Heart right ventricle (tissue), 16 donors: ENCODE results near the gene ABL1. TPM values are rescaled to one million over a fixed set of nuclear protein-coding genes. Genes with fewer than 3 reads are reported as not detected.

Experiments
- ATAC-seq, 8 donors: fragments of 200-7000 bp; cut with Tn5 transposase; one replicate each; pipeline ENCODE4 v1.9.1; 2020; ENCODE audit warnings: mild to moderate bottlenecking in 8 of 8, moderate library complexity in 8 of 8, moderate number of reproducible peaks in 1 of 8
- DNase-seq, 2 donors: peaks; one replicate each; pipeline ENCODE4 v3.0.0-alpha.2; 2020
- H3K27ac ChIP-seq, 10 donors: fragments of 200-600 bp; sonication (generic) in 2 of 10; one replicate each; pipeline versions ENCODE4 v1.5.0 to v1.8.0; 2020 to 2022; ENCODE audit warnings: mild to moderate bottlenecking in 3 of 10
- H3K27me3 ChIP-seq, 7 donors: fragments of 200-600 bp; one replicate each; pipeline ENCODE4 v1.8.0; 2021 to 2022; ENCODE audit warnings: mild to moderate bottlenecking in 2 of 7
- H3K36me3 ChIP-seq, 9 donors: fragments of 200-600 bp; sonication (generic) in 1 of 9; one replicate each; pipeline versions ENCODE4 v1.5.0 to v1.8.0; 2020 to 2022; ENCODE audit warnings: mild to moderate bottlenecking in 2 of 9
- H3K4me1 ChIP-seq, 9 donors: fragments of 200-600 bp; sonication (generic) in 1 of 9; one replicate each; pipeline versions ENCODE4 v1.5.0 to v1.8.0; 2020 to 2022; ENCODE audit warnings: mild to moderate bottlenecking in 4 of 9
- H3K4me3 ChIP-seq, 10 donors: fragments of 200-600 bp; sonication (generic) in 2 of 10; one replicate each; pipeline versions ENCODE4 v1.5.0 to v1.8.0; 2020 to 2022; ENCODE audit warnings: mild to moderate bottlenecking in 7 of 10, moderate library complexity in 2 of 10
- H3K9me3 ChIP-seq, 11 donors: fragments of 200-600 bp in 10 of 11; sonication (generic) in 2 of 11; one replicate each; pipeline versions ENCODE4 v1.5.0 to v1.8.0; 2013 to 2022; ENCODE audit warnings: mild to moderate bottlenecking in 2 of 11, control low read depth in 1 of 11, moderate library complexity in 1 of 11
- WGBS, 2 donors: extraction: QIAGEN DNeasy Blood & Tissue Kit; methylation state at CpG; one replicate each; pipeline ENCODE4 v1.1.7; 2013; ENCODE audit warnings: inconsistent platforms in 1 of 2; 5-methylcytosine and 5-hydroxymethylcytosine counted together
- intact Hi-C, 10 donors: fragments of 100-400 bp; cut with DNase I; formaldehyde crosslinking; loops; one replicate each; pipeline versions ENCODE4 v1.11.1 to v1.14.2; 2022
- long read RNA-seq, 3 donors: library from polyadenylated mRNA; unstranded; transcript quantifications; one replicate each; pipeline ENCODE4 v2.0.0, GENCODE V29; 2020 to 2021
- polyA plus RNA-seq, 2 donors: library from polyadenylated mRNA; stranded (reverse); fragments of 200-250 nt; gene quantifications; one replicate each; pipeline ENCODE4 v1.2.3, GENCODE V29; 2013
- total RNA-seq, 10 donors: library from RNA; stranded (reverse); fragmentation: NEBNext Ultra II Directional in 3 of 10; extraction: Animal tissue kit (Norgen Biotek cat#: 25700) in 3 of 10; gene quantifications; one replicate each; pipeline versions ENCODE4 v1.2.1 to v1.2.4, GENCODE V29; 2021 to 2023
- TF ChIP-seq, protein P1 (sequence below), 9 donors: fragments of 200-600 bp; sonication (generic) in 2 of 9; IDR thresholded peaks; one replicate each; pipeline versions ENCODE4 v1.5.0 to v1.8.0; 2021 to 2022; ENCODE audit warnings: antibody characterized with exemption in 9 of 9, mild to moderate bottlenecking in 5 of 9, moderate library complexity in 1 of 9
- donor health status: Arrhythmogenic right ventricular cardiomyopathy.
- donor health status: ischemic (EF 13 %, LVEDD 7.1; RV severe dilation, severe dysfunction).
- donor health status: healthy with polysubstance abuse.
- donor health status: DM: no; HTN: yes; CAD: no.
- donor health status: DM: no; HTN: no; CAD: no.
- donor health status: ischemic (EF 25% LVEDD 6.9; RV normal size, moderate dysfunction).
- donor health status: ischemic (EF 25% LVEDD 5.7; RV mildly dilated, moderate dysfunction).
- donor health status: healthy.
- donor health status: DM: yes; HTN: yes; CAD: no.
- donor health status: Ischemic cardiomyopathy.
- donor health status: ischemic (EF 35%, LVEDD 5.7; RV mildly dilated, moderate dysfunction).
- donor health status: nonischemic (EF 11% LVEDD 7.7; RV severe dilation, severe dysfunction).
- donor health status: DM: yes; HTN: yes; CAD: no.
- donor health status: PGD.
- donor health status: ischemic (EF 29% LVEDD 5.4; RV normal size, mild dysfunction).
- donor health status: nonischemic (EF 23%, LVEDD 6.1; RV moderate dilation, normal function).

The ABL1 gene
- total RNA-seq (10 to 100 TPM; 27.1 to 48.8 (median 34.0) TPM), polyA plus RNA-seq (10 to 100 TPM; 16.2 TPM)
- long read RNA-seq, donor 1, full-length matches to known transcripts: 2 of 24 reads
- long read RNA-seq, donor 1, partial matches to known transcripts: 20 of 24 reads
- long read RNA-seq, donor 1, other reads (novel, unspliced or antisense): 2 of 24 reads
- long read RNA-seq, donor 2, full-length matches to known transcripts: 2 of 12 reads
- long read RNA-seq, donor 2, partial matches to known transcripts: 2 of 12 reads
- long read RNA-seq, donor 2, other reads (novel, unspliced or antisense): 8 of 12 reads
- long read RNA-seq, donor 3, partial matches to known transcripts: 8 of 47 reads
- long read RNA-seq, donor 3, other reads (novel, unspliced or antisense): 37 of 47 reads

GRCh38 chr9:130834371-130835336, at the start of gene ABL1:
TSS of gene ABL1 (plus strand) at chr9:130835254. CDS start at chr9:130835447, 193 bp downstream.
- peak; percentile 73 to 92 (median 86) for ATAC-seq
- peaks cover 10 to 75% (median 67%) of the 10 kb centered on the region in 9 donors for H3K4me1 ChIP-seq
- intact Hi-C loops: loop anchor here in 6 of 10 donors (2.0 to 10.0 kb wide), 5 partner anchors 26 to 120 kb away; no protein-coding TSS in a partner anchor

GRCh38 chr9:130785940-130786508, 49.0 kb upstream of the ABL1 start:
- intact Hi-C loops: loop anchor here in 3 of 10 donors (5.0 to 10.0 kb wide), 3 partner anchors 41 to 49 kb away; partner anchors contain the start of gene ABL1 (in 1 of the 3)
- Histone ChIP-seq H3K36me3 (no peaks in the 10 kb centered on the region), H3K27ac (peak overlapping the region in 3 of 10 donors; percentile 32 to 44 (median 38)), H3K4me3 (no peak overlapping the region), H3K4me1 (peaks cover 0 to 52% (median 42%) of the 10 kb centered on the region in 9 donors), H3K27me3 (no peaks in the 10 kb centered on the region), H3K9me3 (peaks cover 0 to 17% (median 10%) of the 10 kb centered on the region in 11 donors)
- ATAC-seq (peak in 5 of 8 donors; percentile 29 to 65 (median 37)), DNase-seq (no peak)
- TF ChIP-seq, protein P1, sequence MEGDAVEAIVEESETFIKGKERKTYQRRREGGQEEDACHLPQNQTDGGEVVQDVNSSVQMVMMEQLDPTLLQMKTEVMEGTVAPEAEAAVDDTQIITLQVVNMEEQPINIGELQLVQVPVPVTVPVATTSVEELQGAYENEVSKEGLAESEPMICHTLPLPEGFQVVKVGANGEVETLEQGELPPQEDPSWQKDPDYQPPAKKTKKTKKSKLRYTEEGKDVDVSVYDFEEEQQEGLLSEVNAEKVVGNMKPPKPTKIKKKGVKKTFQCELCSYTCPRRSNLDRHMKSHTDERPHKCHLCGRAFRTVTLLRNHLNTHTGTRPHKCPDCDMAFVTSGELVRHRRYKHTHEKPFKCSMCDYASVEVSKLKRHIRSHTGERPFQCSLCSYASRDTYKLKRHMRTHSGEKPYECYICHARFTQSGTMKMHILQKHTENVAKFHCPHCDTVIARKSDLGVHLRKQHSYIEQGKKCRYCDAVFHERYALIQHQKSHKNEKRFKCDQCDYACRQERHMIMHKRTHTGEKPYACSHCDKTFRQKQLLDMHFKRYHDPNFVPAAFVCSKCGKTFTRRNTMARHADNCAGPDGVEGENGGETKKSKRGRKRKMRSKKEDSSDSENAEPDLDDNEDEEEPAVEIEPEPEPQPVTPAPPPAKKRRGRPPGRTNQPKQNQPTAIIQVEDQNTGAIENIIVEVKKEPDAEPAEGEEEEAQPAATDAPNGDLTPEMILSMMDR (IDR thresholded peaks at IDR 0.05): no peak
- WGBS, 2 donors: 58 to 60% methylated on average over 6 of the region's 6 CpGs

More at GRCh38 chr9:130834371-130835336, at the start of gene ABL1:
- Histone ChIP-seq H3K27me3 (no peaks in the 10 kb centered on the region), H3K9me3 (no peaks in the 10 kb centered on the region), H3K4me3 (peak within 1 kb of the TSS; percentile 36 to 78 (median 68)), H3K27ac (peak within 1 kb of the TSS; percentile 92 to 96 (median 94)), H3K36me3 (no peaks in the 10 kb centered on the region)
- WGBS, 2 donors: 2% methylated on average over 72 to 78 of the region's 78 CpGs
- TF ChIP-seq, protein P1 (IDR thresholded peaks at IDR 0.05): no peak
- peak; percentile 78 to 84 for DNase-seq

DNA sequence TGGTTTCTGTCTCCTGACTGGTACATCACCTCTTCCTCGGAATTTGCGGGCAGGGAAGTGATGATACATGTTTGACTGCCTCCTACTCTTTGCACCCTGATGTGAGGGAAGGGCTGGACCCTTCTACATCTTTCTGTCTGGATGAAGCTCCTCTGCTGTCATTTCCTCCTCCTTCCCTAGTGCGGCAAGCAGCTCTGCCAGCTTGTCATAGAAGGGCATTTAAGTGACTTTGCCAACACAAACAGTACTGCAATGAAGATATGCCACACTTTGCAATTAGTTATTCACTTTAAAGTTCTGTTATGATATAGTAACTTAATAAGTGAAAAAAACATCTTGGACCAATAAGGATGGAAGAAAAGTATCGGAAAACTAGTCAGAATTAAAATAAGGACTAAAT, 48.5 kb upstream of the ABL1 start:
- peak overlapping the region in 3 of 10 donors; percentile 32 to 44 (median 38) for H3K27ac ChIP-seq
- H3K27me3 ChIP-seq: no peaks in the 10 kb centered on the region
- no peaks in the 10 kb centered on the region for H3K36me3 ChIP-seq
- intact Hi-C loops: loop anchor here in 3 of 10 donors (5.0 to 10.0 kb wide), 3 partner anchors 41 to 48 kb away; partner anchors contain the start of gene ABL1 (in 1 of the 3)
- H3K4me1 ChIP-seq: peaks cover 0 to 52% (median 37%) of the 10 kb centered on the region in 9 donors
- ATAC-seq (peak in 2 of 8 donors; percentile 30 to 38), DNase-seq (no peak)
- peaks cover 0 to 17% (median 10%) of the 10 kb centered on the region in 11 donors for H3K9me3 ChIP-seq
- no peak overlapping the region for H3K4me3 ChIP-seq
- 75 to 79% methylated on average over 4 of the region's 4 CpGs for WGBS, 2 donors
- TF ChIP-seq, protein P1 (IDR thresholded peaks at IDR 0.05): no peak
